BLaER1 treated with 17β-estradiol and CSF1 and Interleukin-3, amounts not matched to agents 10 nM and 100 nM (cell line): ENCODE data around the gene NIN.

ENCODE experiments used
- H3K27ac ChIP-seq, 11 experiments: shearing (Covaris generic); formaldehyde crosslinking; 2 replicates each; pipeline ENCODE4 v1.8.1; 2022
- H3K27me3 ChIP-seq, 11 experiments: shearing (Covaris generic); formaldehyde crosslinking; 2 replicates each; pipeline ENCODE4 v1.8.1; 2022
- H3K36me3 ChIP-seq, 11 experiments: shearing (Covaris generic); formaldehyde crosslinking; 2 replicates each; pipeline ENCODE4 v1.8.1; 2022
- H3K4me1 ChIP-seq, 10 experiments: shearing (Covaris generic); formaldehyde crosslinking; 2 replicates each; pipeline ENCODE4 v1.8.1; 2022
- H3K4me2 ChIP-seq, 11 experiments: shearing (Covaris generic); formaldehyde crosslinking; 2 replicates each; pipeline ENCODE4 v1.8.1; 2022
- H3K4me3 ChIP-seq, 10 experiments: shearing (Covaris generic); formaldehyde crosslinking; 2 replicates each; pipeline ENCODE4 v1.8.1; 2022
- H3K9ac ChIP-seq, 11 experiments: shearing (Covaris generic); formaldehyde crosslinking; 2 replicates each; pipeline ENCODE4 v1.8.1; 2022
- H3K9me3 ChIP-seq, 11 experiments: shearing (Covaris generic); formaldehyde crosslinking; replicated peaks in 1 of 11; 2 replicates each; pipeline ENCODE4 v1.8.1; 2022
- H4K20me1 ChIP-seq, 11 experiments: shearing (Covaris generic); formaldehyde crosslinking; 2 replicates each; pipeline ENCODE4 v1.8.1; 2022
- Cebpa-rat ChIP-seq, 11 experiments: shearing (Covaris generic); IDR thresholded peaks; 2 replicates each; pipeline ENCODE4 v1.8.1; 2022

The NIN gene

DNA sequence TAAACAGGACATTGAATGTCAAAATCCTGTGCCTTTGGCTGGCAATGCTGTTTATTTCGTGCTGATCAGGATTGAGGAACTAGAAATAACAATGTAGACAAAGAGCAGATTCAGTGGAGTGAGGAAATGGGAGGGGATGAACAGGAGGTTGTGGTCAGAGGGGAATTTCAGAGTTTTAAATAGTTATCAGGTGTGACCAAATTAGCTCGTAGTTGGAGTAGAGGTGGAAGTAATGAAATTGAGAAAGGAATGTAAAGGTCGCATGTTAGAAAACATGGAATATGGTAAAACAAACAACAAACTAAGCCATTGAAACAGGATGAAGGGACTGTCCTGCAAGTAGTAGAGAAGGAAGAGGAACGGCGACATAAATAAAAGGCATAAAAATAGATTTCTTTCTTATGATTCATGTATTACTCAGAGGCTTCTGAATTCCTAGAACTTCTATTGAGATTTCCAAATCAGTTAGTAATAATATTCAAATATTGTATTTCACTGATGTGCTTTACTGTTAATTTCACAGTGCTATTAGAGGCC lies 153.4 kb downstream of the NIN start:
- H3K4me2 ChIP-seq: peak overlapping the region; percentile 67 to 95 (median 86)
- no peaks in the 10 kb centered on the region for H4K20me1 ChIP-seq
- no peaks in the 10 kb centered on the region for H3K27me3 ChIP-seq
- peak overlapping the region in 9 of 11 experiments; percentile 47 to 84 (median 73); a peak in 18 of 22 replicates for H3K27ac ChIP-seq
- peaks cover 17 to 37% (median 22%) of the 10 kb centered on the region in 10 experiments for H3K4me1 ChIP-seq
- peaks cover 0 to 7% (median 0%) of the 10 kb centered on the region in 11 experiments; a peak in 2 of 22 replicates for H3K9me3 ChIP-seq
- H3K9ac ChIP-seq: peak overlapping the region in 9 of 11 experiments; percentile 14 to 74 (median 57); a peak in 14 of 22 replicates
- no peak for TF ChIP-seq Cebpa-rat (IDR thresholded peaks at IDR 0.05)
- peak overlapping the region in 7 of 10 experiments; percentile 3 to 60 (median 23); a peak in 11 of 20 replicates for H3K4me3 ChIP-seq
- H3K36me3 ChIP-seq: no peaks in the 10 kb centered on the region

- TF ChIP-seq Cebpa-rat (IDR thresholded peaks at IDR 0.05): no peak
- H3K4me3 ChIP-seq: peak overlapping the region in 6 of 10 experiments; percentile 14 to 60 (median 32); a peak in 11 of 20 replicates
- peaks cover 17 to 37% (median 22%) of the 10 kb centered on the region in 10 experiments for H3K4me1 ChIP-seq
- H3K27ac ChIP-seq: peak overlapping the region in 9 of 11 experiments; percentile 47 to 84 (median 73); a peak in 18 of 22 replicates
- no peaks in the 10 kb centered on the region for H3K27me3 ChIP-seq
- H4K20me1 ChIP-seq: no peaks in the 10 kb centered on the region
- H3K9ac ChIP-seq: peak overlapping the region in 9 of 11 experiments; percentile 14 to 74 (median 57); a peak in 14 of 22 replicates
- no peaks in the 10 kb centered on the region for H3K36me3 ChIP-seq
- peak overlapping the region; percentile 67 to 95 (median 86) for H3K4me2 ChIP-seq
- peaks cover 0 to 7% (median 0%) of the 10 kb centered on the region in 11 experiments; a peak in 2 of 22 replicates for H3K9me3 ChIP-seq
These were observed 154.0 kb downstream of the NIN start for GRCh38 chr14:50676814-50677516.

DNA sequence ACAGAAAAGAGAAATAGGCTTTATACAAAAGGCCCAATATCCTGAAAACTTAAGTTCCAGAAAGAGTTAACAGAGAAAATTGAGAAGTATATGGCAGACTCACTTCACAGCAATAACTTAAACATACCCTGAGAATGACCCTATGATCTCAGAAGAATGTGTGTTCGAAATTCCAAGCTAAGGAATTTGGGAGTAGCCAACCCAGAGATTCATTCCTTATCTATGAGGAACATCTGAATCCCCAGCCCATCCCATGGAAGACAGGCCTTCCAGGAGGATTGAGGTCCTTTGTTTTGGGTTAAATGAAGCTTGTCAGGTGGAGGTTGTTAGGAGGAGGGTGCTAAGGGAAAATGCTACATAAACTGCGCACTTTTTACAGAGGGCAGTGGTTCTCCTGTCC lies 155.4 kb downstream of the NIN start:
- Histone ChIP-seq H3K4me1 (peaks cover 17 to 37% (median 22%) of the 10 kb centered on the region in 10 experiments), H3K4me3 (no peak overlapping the region), H3K4me2 (peak overlapping the region in 4 of 11 experiments; percentile 1 to 90 (median 48); a peak in 3 of 22 replicates), H3K27ac (no peak overlapping the region), H3K9me3 (peaks cover 0 to 7% (median 0%) of the 10 kb centered on the region in 11 experiments; a peak in 1 of 22 replicates), H3K9ac (no peak overlapping the region), H3K36me3 (no peaks in the 10 kb centered on the region), H3K27me3 (no peaks in the 10 kb centered on the region), H4K20me1 (no peaks in the 10 kb centered on the region)
- no peak for TF ChIP-seq Cebpa-rat (IDR thresholded peaks at IDR 0.05)

DNA sequence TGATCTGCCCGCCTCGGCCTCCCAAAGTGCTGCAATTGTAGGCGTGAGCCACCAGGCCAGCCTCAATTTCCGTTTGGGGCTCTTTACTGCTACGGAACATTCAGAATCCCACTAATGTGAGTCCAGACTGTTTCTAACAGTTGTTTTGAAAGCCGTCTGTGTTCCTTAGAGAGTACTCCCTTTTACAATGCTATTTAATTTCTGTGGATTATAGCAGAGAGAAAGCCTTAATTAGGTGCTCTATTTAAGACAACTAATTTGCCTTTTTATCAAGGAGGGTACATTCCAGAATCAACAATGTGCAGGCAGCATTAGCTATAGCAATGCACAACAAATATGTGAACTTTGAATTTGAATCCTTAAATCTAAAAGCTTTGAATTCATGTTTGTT lies 160.1 kb downstream of the NIN start:
- peaks cover 0 to 7% (median 0%) of the 10 kb centered on the region in 11 experiments; a peak in 1 of 22 replicates for H3K9me3 ChIP-seq
- peaks cover 0 to 16% (median 0%) of the 10 kb centered on the region in 11 experiments; a peak in 2 of 22 replicates for H4K20me1 ChIP-seq
- H3K36me3 ChIP-seq: no peaks in the 10 kb centered on the region
- no peak for TF ChIP-seq Cebpa-rat (IDR thresholded peaks at IDR 0.05)
- H3K4me2 ChIP-seq: no peak overlapping the region
- no peaks in the 10 kb centered on the region for H3K27me3 ChIP-seq
- no peak overlapping the region for H3K27ac ChIP-seq
- H3K4me1 ChIP-seq: peaks cover 6 to 31% (median 16%) of the 10 kb centered on the region in 10 experiments; a peak in 18 of 20 replicates
- H3K4me3 ChIP-seq: no peak overlapping the region
- H3K9ac ChIP-seq: no peak overlapping the region

DNA sequence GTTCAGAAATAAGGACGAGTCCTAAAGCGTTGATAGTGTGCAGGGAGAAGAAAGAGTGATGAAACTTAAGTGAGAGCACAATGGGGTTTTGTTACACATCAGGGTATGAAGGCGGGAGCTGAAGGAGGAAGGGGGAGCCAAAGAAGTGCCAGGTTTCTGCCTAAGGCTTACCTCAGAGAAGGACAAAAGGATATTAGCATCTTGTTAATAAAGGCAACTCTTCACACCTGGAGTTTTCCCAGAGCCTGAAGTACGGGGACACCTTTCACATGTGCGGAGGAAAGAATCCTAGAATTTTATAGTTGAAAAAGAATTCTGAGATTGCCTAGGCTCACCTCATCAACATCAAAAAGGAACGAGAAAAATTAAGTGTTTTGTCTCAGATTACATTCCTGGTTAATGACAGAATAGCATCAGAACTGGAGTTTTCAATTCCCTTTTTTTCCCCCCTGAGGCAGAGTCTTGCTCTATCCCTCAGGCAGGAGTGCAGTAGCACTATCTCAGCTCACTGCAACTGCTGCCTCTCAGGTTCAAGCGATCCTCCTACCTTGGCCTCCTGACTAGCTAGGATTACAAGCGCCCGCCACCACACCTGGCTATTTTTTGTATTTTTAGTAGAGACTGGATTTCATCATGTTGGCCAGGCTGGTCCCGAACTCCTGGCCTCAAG lies 160.6 kb downstream of the NIN start:
- H3K4me2 ChIP-seq: no peak overlapping the region
- no peak overlapping the region for H3K4me3 ChIP-seq
- peaks cover 0 to 16% (median 0%) of the 10 kb centered on the region in 11 experiments; a peak in 2 of 22 replicates for H4K20me1 ChIP-seq
- H3K9me3 ChIP-seq: peaks cover 0 to 7% (median 0%) of the 10 kb centered on the region in 11 experiments; a peak in 1 of 22 replicates
- no peak overlapping the region for H3K27ac ChIP-seq
- no peak overlapping the region for H3K9ac ChIP-seq
- no peaks in the 10 kb centered on the region for H3K27me3 ChIP-seq
- no peak for TF ChIP-seq Cebpa-rat (IDR thresholded peaks at IDR 0.05)
- H3K4me1 ChIP-seq: peaks cover 11 to 33% (median 21%) of the 10 kb centered on the region in 10 experiments; a peak in 19 of 20 replicates
- H3K36me3 ChIP-seq: no peaks in the 10 kb centered on the region
